Epithelial cell of esophagus (primary cell): ENCODE data around the gene SPACA9.

Experiments
- DNase-seq: peaks from one replicate; pipeline ENCODE4 v3.0.0; 2010; ENCODE audit warnings: low read depth
- H3K4me3 ChIP-seq: 2 replicates; pipeline ENCODE4 v1.5.1; 2011; ENCODE audit warnings: mild to moderate bottlenecking, low read length, control low read depth
- TF ChIP-seq, protein P1 (sequence below): IDR thresholded peaks from 2 replicates; pipeline ENCODE4 v1.5.1; 2011; ENCODE audit warnings: low read depth, mild to moderate bottlenecking, low read length, control low read depth, inconsistent platforms; ENCODE audit not compliant: insufficient read depth; ENCODE audit errors: missing control alignments

Gene SPACA9

DNA sequence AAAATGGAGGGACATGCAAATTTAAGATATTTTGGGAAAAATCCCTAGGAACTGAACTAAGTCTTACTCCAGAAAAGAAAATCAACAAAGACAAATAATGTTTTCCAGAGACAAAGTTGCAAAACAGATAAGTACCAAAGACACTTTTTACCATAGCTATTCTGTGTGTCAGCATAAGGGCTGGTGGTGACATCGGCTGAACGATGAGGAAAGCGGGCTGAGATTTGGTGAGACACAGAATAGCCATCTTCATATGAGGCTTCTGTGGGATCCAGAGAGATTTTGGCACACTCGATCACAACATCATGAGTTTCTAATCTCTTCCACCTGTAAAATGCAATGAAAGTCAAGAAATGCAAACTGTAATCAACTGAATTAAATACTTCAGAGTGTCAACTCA is 33.4 kb downstream of the SPACA9 start:
- TF ChIP-seq, protein P1, sequence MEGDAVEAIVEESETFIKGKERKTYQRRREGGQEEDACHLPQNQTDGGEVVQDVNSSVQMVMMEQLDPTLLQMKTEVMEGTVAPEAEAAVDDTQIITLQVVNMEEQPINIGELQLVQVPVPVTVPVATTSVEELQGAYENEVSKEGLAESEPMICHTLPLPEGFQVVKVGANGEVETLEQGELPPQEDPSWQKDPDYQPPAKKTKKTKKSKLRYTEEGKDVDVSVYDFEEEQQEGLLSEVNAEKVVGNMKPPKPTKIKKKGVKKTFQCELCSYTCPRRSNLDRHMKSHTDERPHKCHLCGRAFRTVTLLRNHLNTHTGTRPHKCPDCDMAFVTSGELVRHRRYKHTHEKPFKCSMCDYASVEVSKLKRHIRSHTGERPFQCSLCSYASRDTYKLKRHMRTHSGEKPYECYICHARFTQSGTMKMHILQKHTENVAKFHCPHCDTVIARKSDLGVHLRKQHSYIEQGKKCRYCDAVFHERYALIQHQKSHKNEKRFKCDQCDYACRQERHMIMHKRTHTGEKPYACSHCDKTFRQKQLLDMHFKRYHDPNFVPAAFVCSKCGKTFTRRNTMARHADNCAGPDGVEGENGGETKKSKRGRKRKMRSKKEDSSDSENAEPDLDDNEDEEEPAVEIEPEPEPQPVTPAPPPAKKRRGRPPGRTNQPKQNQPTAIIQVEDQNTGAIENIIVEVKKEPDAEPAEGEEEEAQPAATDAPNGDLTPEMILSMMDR, result no peak
- no peak for DNase-seq
- no peak overlapping the region for H3K4me3 ChIP-seq

DNA sequence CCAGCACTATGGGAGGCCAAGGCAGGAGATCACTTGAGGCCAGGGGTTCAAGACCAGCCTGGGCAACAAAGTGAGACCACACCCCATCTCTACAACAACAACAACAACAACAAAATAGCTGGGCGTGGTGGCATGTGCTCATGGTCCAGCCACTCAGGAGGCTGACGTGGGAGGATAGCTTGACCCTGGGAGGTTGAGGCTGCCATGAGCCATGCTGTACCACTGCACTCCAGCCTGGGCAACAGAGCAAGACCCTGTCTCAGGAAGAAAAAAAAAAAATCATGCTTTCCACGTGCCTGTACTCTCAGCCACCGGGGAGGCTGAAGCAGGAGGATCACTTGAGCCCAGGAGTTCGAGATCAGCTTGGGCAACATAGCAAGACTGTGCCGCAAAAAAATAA is 36.2 kb downstream of the SPACA9 start:
- H3K4me3 ChIP-seq, result no peak overlapping the region
- TF ChIP-seq, protein P1, result no peak
- no peak for DNase-seq

DNA sequence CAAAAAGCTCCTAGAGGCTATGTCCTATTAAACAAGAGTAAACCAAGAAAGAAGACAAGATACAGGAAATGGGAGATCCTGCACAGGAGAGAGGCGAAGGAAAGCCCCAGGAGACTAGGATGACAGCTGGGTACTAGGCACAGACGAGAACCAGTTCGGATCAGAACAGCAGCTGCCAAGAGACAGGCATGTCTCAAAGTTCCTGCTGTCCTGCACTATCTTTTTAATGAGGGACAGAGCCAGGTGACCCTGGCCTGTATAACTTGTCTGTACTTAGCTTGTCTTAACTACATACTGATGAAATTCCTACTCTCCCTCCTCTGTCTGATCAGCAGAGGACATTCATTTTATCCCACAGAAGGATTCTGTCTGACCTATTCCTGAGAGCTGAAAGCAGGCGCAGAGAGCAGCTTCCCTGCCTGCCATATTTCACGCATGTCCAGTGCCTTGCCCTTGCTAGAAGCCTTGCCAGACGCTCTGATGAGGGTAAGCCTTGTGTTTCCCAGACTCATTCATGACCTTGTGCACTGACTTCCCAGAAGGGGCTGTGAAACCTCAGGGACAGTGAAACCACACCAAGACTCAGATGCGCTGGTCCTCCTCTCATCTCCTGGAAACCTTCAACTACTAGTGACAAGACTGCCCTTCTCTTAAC is 41.0 kb downstream of the SPACA9 start:
- no peak overlapping the region for H3K4me3 ChIP-seq
- TF ChIP-seq, protein P1, result no peak
- DNase-seq, result no peak

DNA sequence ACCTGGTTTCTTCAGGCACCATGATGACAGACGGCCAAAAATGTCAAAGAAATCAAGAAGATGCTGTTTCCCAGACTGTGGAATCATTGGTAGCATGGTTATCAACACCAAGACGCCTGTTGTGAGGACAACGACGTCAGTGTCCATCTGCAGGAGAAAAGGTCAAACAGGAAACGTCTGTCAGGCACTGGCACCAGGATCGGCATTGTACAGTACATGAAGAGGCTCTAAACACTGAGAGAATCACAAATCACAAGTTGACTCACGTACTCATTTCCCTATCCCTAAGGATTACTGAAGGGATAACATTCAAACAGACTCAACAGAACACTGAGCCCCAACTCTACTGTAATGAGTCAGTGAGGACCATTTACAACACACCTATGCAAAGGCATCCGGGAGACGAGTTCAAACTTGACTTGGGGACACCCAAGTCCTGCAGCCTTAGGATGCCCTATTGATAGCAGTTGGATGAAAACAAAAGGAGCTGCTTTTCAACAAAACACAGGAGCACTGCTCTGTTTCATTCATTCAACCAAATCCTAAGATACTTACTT is 44.7 kb downstream of the SPACA9 start:
- peak; percentile 96 for DNase-seq
- TF ChIP-seq, protein P1, result no peak
- H3K4me3 ChIP-seq, result no peak overlapping the region

DNA sequence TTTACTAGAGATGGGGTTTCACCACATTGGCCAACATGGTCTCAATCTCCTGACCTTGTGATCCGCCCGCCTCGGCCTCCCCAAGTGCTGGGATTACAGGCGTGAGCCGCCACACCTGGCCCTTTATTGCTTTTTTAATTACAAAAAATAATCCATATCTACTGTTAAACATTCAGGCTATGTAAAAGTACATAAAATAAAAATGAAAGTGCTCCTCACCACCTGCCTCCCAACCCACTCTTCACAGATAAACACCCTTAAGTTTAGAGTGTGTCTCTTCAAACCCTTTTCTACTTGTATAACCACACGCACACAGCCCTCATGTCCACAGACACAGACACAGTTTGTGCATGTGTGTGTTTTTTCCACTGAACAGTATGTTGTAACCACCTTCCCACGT is 49.0 kb downstream of the SPACA9 start:
- TF ChIP-seq, protein P1, result no peak
- no peak overlapping the region for H3K4me3 ChIP-seq
- DNase-seq, result no peak

DNA sequence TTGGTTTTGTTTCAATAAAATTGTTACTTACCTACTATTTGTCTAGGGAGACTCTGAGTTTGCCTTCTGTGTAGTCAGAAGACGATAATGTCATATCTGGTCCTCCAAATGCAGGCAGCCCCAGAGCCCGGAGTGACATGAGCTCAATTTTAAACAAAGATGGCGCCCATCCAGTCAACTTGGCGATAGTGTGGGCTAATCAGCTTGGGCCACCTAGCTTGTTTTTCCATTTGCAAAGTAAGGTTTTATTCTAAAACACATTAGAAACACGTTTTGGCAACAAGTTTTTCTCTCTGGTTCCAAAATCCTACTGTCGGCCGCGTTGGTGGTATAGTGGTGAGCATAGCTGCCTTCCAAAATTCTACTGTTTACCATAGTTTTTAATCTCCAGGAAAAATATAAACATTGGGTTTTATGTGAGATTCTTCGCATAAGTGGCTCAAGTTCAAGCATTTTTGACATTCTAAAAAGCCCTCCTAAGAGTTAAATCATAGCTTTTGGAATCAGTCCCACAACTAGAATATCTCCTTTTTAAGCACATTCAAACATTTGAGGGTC is 52.6 kb downstream of the SPACA9 start:
- no peak overlapping the region for H3K4me3 ChIP-seq
- TF ChIP-seq, protein P1, result no peak
- DNase-seq, result no peak
